Measurements from ENCODE around the gene APEH. TPM values are rescaled to one million over a fixed set of nuclear protein-coding genes. Genes with fewer than 3 reads are reported as not detected.

Gene APEH
- total and polyA plus RNA-seq, 2 of the 13 experiments (the other 11 are each of a cell fraction or from before 2014, with no cell fraction given): 116 to 130 TPM

- TF ChIP-seq MNT (IDR thresholded peaks at IDR 0.05) (peak; percentile 30; the same call in 1 of the 2 replicates), RELA (CRISPR knock-in tag; IDR thresholded peaks at IDR 0.05) (no peak), MXD1 (CRISPR knock-in tag; IDR thresholded peaks at IDR 0.05) (0 out of 2 replicates have a peak, but pooled peaks have one; percentile 51), EP300 (IDR thresholded peaks at IDR 0.05; ENCODE audit: low read depth in 2 of 2, low read length in 2 of 2) (no peak), EP300 (CRISPR knock-in tag; IDR thresholded peaks at IDR 0.05; ENCODE audit: borderline replicate concordance) (0 out of 2 replicates have a peak, but pooled peaks have one; percentile 13), THAP11 (CRISPR knock-in tag; IDR thresholded peaks at IDR 0.05) (peak; percentile 93), DDIT3 (CRISPR knock-in tag; IDR thresholded peaks at IDR 0.05) (no peak), ZNF724P (CRISPR knock-in tag; IDR thresholded peaks at IDR 0.05; ENCODE audit: borderline replicate concordance) (peak; percentile 88; the same call in 1 of the 2 replicates), SSRP1 (CRISPR knock-in tag; IDR thresholded peaks at IDR 0.05) (no peak; the same call in 1 of the 2 replicates), ELF3 (CRISPR knock-in tag; IDR thresholded peaks at IDR 0.05) (peak; percentile 35; the same call in 1 of the 2 replicates), HCFC1 (IDR thresholded peaks at IDR 0.05; ENCODE audit: low read depth, low read length) (peak; percentile 49; the same call in 1 of the 2 replicates), ZSCAN9 (CRISPR knock-in tag; IDR thresholded peaks at IDR 0.05; ENCODE audit: borderline replicate concordance) (0 out of 2 replicates have a peak, but pooled peaks have one; percentile 55), KDM5A (IDR thresholded peaks at IDR 0.05; ENCODE audit: borderline replicate concordance, low read length) (peak; percentile 94), SOX6 (IDR thresholded peaks at IDR 0.05) (no peak), SOX6 (CRISPR knock-in tag; IDR thresholded peaks at IDR 0.05) (no peak; the same call in 1 of the 2 replicates), FOXO1 (CRISPR knock-in tag; IDR thresholded peaks at IDR 0.05) (peak; percentile 73), KAT2B (IDR thresholded peaks at IDR 0.05; ENCODE audit: borderline replicate concordance, low read depth, low read length) (no peak), ARNT2 (CRISPR knock-in tag; IDR thresholded peaks at IDR 0.05; ENCODE audit: low read depth) (peak; percentile 85), ZGPAT (CRISPR knock-in tag; IDR thresholded peaks at IDR 0.05) (peak; percentile 60; the same call in 1 of the 2 replicates), TFE3 (CRISPR knock-in tag; IDR thresholded peaks at IDR 0.05) (peak; percentile 43; the same call in 1 of the 2 replicates), ASH2L (IDR thresholded peaks at IDR 0.05; ENCODE audit: insufficient read length, low read depth, low read length) (peak; percentile 79), REXO4 (CRISPR knock-in tag; IDR thresholded peaks at IDR 0.05; ENCODE audit: borderline replicate concordance) (0 out of 2 replicates have a peak, but pooled peaks have one; percentile 27), AKAP8 (CRISPR knock-in tag; IDR thresholded peaks at IDR 0.05) (peak; percentile 92; the same call in 1 of the 2 replicates)
These were observed 15.1 kb downstream of the APEH start, which contains the start of the genes MST1 and RNF123 (continued) for GRCh38 chr3:49689046-49689907.
